Endothelial cell of umbilical vein (primary cell): Measurements from ENCODE around the gene SEZ6.

ENCODE experiments used
- CTCF ChIP-seq, 2 donors: IDR thresholded peaks; 1 replicate in 1 of 2; 2 replicates in 1 of 2; pipeline ENCODE4 v1.5.1; 2011; ENCODE audit warnings: low read length in 2 of 2, mild to moderate bottlenecking in 2 of 2, moderate library complexity in 2 of 2, control low read depth in 1 of 2, inconsistent platforms in 1 of 2, low read depth in 1 of 2; ENCODE audit not compliant: insufficient read depth in 1 of 2; ENCODE audit errors: extremely low read depth in 1 of 2
- EZH2 ChIP-seq: IDR thresholded peaks from 2 replicates; pipeline ENCODE4 v1.6.1; 2012; ENCODE audit warnings: borderline replicate concordance, low read depth, mild to moderate bottlenecking, moderate library complexity, low read length, inconsistent platforms; ENCODE audit not compliant: severe bottlenecking
- JUN ChIP-seq: IDR thresholded peaks from 2 replicates; pipeline ENCODE4 v1.6.1; 2011; ENCODE audit warnings: borderline replicate concordance, low read depth; ENCODE audit not compliant: insufficient read length, insufficient read depth

GRCh38 chr17:29000973-29001372, 4.9 kb downstream of the SEZ6 start:
- no peak for TF ChIP-seq CTCF (IDR thresholded peaks at IDR 0.05; ENCODE audit: extremely low read depth in 1 of 2, insufficient read depth in 1 of 2, low read depth in 1 of 2, low read length in 2 of 2)
- no peak for TF ChIP-seq JUN
- TF ChIP-seq EZH2 = no peak
